GM18909 (cell line): ENCODE results near the gene HTRA1.

Source experiments
- ATAC-seq: cut with Tn5 transposase; IDR thresholded peaks from one replicate; pipeline ENCODE4 v1.9.1; 2021; ENCODE audit warnings: mild to moderate bottlenecking; ENCODE audit not compliant: unreplicated experiment, poor library complexity

Gene HTRA1

DNA sequence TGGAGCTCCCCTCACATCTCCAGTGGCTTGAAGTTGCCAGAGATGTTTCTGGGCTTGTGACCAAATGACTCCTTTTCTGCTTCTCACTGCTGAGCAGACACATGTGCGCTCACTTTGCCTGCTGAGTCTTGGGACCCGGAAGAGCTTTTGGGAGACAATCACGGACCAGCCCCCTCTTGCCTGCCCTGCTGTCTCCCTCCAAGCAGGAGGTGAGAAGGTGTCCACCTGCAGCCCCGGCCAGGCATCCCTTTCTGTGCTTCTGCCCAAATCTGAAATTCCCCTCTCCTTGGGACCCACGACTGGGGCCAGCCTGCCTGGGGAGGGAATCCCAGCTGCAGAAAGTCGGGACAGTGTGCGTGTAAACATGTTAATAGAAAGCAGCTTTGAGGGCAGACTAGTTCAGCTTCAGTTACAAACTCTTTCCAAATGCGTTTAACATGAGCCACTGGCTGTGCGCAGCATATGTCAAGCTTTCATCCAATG lies 31.7 kb downstream of the HTRA1 start:
- no peak for ATAC-seq

DNA sequence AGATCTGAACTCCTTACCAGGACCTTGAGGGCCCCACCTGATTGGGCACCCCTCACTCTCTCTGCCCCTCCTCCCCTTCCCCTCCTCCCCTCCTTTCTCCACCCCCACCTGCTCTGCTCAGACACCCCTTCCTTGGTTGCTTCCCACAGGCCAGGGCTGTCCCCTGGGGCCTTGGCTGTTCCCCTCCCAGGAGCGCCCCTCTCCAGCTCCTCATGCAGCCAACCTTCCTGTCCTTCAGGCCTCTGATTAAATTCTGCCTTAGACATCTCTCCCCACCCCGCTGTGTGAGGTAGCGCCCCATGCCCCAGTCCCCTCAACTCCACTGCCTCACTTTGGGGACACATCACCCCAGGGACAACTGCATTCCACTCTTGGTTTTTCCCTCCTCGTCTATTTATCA lies 32.4 kb downstream of the HTRA1 start:
- no peak for ATAC-seq

DNA sequence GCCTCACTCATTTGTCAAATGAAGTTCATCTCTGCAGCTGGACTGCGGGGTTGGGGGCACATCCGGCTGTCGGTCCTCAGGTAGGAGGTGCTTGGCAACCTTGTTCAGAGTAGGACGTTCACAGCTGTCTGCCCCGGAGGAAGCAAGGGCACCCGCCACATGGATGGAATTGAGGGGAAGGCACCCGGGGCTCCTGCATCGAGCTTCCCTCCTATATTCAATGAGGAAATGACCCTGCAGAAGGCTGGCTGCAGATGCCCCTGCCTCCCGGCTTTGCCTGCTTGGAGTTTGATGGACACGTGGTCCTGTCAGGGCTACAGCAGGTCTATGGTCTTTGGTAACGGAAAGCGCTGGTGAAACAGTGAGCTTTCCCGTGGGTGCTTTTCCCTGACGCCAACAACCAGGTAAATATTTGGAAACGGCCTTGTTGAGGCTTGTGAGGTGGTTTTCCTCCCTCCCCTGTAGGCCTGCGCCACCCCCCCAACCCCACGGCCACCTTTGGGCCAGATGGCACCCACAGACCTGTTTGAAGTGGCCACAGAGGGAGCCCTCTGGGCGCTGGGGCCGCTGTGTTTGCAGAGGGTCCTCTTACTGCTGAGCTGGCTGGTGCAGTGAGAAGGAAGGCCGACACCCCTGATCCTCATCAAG lies 32.9 kb downstream of the HTRA1 start:
- no peak for ATAC-seq

DNA sequence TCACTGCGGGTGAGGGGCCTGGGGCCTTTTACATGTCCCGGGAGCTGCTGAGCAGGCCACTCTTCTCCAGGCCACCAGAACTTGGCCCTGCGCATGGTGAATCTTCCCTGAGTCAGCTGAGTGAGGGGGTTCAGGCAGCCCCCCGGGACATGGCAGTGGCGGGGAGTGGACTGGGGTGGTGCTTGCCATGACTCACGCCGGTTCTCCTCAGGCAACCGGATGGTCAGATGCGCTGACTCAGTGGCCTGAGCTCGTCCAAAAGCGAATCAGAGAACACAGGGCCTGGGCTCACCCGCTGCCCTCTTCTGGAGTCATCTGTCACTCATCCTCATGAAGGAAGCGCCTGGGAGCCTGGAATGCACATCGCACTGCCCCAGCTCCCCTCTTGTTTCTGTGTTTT lies 33.5 kb downstream of the HTRA1 start:
- no peak for ATAC-seq

DNA sequence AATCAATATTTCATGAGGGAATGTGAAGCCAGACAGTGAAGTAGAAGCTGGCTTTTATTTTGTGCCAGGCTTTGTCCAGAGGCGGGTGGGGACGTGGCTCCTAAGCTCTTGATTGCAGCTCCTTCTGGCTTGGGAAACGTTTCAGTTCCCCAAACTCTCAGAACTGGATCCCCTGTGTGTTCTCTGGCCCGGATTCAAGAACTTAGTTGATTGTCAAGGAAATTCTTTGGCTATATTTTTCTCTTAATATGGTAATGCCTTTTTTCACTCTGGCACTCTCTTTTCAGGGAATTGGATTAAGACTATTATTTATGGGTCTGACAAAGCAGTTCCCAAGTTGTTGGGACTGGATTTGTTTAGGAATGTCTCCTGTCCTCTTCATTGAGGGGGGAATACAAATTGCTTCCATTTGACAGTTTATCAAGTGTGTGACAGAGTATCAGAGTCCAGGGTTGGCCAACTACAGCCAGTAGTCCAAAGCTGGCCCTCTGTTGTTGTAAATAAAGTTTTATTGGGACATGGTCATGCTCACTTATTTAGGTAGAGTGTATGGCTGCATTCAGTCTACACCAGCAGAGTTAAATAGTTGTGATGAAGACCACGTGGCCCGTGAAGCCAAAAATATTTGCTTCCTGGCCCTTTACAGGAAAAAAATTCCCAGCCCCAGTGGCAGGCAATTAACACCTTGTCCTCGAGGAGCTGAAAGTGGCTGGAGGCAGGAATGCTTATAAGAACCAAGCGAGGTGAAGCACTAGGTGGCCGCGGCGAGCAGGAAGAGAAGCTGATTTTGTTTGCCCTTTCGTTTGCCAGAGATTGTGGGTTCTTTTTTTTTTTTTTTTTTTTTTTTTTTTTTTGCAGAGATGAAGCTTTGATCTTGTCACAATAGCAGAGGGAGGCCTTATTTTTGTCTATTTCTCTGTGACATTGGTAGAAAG lies 34.3 kb downstream of the HTRA1 start:
- ATAC-seq = no peak

DNA sequence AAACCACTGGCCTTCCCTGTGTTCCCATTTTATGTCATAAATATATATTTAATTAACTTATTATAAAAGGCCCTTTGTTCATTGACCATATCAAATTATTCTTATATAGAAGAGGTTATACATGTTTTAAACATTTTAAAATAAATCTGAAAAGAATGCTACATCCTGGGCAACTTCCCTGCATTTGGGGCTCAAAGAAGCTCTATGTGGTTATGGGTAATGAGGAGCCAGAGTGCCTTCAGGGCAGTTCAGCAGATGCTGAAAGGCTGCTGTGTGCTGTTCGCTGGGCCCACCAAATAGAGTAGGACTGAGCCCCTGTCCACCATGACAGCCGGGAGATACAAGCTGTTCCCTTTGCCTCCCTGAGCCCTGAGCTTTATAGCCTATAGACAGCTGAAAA lies 35.9 kb downstream of the HTRA1 start:
- no peak for ATAC-seq

DNA sequence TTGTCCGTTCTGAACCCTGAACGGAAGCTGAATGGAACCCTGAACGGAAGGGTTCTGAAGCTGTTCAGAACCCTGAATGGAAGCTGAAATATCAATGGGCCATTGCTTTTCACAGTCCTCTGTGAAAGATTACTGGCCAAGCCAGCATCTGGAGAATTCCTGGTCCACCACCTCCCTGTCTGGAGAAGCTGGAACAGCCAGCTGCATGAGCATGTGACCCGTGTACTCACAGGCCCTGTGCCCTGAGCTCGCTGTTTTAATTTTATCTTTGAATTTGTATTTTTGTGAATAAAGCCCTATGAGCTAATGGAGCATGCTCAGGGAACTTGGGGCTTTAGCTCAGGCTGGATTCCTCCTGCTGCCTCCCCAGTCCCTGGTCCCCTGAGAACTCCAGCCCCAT lies 37.2 kb downstream of the HTRA1 start:
- no peak for ATAC-seq

DNA sequence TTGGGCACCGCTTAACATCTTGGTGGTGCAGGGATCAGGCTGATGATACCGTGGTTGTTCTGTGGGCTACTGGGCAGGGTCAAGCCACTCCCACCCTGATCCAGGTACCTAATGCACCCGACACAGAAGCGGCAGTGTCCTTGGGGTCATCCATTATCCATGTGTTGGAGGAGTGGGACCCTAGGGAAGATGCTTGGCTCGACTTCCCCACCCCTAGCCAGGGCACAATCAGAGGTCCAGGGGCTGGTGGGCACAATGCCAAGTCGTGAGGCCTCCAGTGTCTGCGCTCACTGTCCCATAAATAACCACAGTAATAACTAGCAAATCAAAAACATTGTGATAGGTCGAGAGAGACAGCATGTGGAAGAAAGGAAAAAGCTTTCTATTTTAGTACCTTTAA lies 37.7 kb downstream of the HTRA1 start:
- ATAC-seq = no peak

DNA sequence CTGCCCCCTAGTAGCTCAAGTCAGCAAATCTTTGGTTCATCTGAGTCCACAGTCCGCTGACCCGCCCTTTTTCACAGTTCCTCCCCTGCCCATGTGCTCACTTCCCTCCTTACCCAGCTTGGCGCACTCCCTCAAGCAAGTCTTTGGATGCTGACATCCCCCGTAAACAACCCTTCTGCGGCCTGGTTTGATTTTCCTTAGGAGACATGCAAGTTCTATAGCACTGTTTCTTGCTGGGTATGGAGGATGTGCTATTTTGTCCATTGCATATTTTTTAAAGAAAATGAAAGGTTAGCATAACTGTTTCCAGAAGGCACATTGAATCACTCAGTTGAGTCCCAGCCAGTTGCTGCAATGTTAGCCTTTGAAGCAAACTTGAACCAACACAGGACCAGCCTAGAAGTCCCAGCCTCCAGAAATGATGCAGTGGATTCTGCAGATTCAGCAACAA lies 38.2 kb downstream of the HTRA1 start:
- no peak for ATAC-seq

DNA sequence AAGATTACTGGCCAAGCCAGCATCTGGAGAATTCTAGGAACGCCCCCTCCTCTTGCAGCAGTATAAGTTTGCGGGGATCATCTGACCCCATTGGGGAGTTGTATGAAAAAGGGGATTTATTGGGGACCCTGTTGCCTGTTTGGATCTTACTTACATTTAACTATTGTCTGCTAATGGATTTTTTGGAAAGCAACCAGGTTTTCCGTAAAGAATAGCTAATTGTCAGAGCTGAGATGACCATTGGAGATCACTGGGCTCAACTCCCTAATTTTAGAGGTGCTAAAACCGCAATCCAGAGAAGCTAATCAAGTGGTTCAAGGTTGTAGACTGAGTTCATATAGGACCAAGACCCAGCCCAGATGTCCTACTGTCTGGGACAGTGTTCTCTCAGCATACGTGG lies 38.8 kb downstream of the HTRA1 start:
- ATAC-seq = no peak

DNA sequence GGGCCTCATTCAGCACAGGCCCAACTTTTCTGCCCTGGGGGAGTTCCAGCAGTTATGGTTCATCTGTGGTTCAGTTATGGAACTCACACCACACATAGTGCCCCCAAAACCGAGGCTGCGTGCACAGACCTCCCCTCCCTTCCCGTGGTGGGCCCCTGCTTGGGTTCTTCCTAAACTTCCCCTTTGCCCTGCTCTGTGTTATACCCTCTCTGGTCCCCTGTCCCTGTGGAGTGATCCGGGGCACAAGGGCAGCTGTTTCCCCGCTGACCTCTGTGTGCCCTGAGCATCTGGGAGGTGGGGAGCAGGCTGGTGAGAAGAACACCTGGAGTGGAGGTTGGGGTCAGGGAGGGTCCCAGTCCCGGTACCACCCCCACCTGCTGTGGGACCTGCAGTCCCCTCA lies 39.4 kb downstream of the HTRA1 start:
- ATAC-seq = no peak

DNA sequence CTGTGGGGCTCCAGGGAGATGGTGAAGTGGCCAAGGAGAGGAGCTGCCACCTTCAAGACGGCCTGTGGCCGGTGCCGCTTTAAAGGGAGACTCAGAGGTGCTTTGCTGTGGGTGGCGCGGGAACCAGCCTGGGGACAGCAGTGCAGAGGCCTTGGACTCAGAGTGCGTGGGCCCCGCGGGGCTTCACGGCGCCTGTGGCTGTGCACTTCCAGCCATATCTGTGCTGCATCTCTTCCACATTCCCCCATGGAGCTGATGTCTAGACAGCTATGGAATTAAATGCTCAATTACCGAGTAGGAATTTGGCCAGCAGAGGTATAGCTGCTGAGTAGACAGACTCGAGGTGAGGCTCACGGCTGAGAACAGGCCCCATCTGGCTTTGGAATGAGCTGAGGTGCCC lies 41.7 kb downstream of the HTRA1 start:
- ATAC-seq = no peak

DNA sequence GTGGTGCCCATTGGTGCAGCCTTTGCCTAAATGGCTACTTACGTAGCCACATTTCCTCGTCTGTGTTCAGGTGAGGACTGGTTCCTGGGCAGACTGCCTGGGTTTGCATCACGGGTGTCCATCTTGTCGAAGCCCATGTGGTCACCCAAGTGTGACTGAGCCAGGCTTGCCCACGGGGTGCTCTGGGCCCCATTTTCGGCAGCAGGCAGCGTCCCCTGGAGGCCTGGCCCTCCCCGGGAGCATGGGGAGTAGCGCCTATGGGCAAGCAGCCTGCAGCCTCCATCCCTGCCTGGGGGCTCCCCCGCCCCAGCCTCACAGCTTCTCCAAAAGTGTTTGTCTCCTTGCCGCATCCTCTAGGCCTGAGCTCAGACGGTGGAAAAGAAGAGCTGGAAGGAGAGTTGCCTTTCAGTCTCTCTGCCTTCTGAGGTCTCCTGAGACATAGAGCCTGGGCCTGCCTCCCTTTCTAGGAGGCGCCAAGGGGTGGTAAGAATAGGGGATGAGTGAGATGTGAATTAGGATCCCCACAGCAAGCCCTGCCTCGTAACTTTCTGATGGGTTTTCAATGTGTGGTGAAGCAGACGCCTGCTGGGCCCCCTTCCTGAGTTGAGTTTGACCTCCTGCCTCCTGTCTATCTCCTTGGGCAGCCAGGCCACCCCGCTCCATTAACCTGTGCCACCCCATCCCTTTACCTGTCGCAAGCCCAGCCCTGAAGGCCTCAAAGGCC lies 42.7 kb downstream of the HTRA1 start:
- ATAC-seq = no peak

DNA sequence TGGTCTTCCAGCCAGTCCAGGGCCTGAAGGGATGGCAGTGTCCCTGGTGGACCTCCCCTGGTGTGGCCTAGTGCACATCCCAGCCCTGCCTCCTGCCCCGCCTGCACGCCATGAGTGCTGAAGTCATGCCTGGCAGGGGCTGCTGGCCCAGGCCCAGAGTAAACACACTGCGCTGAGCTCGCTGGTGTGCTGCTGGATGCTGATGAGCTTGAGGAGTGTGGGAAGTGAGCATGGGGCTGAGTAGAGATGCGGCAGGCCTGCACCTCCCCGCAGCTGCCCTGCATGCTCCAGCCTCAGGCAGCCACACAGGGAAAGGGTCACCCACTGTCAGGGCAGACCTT lies 43.2 kb downstream of the HTRA1 start:
- no peak for ATAC-seq

DNA sequence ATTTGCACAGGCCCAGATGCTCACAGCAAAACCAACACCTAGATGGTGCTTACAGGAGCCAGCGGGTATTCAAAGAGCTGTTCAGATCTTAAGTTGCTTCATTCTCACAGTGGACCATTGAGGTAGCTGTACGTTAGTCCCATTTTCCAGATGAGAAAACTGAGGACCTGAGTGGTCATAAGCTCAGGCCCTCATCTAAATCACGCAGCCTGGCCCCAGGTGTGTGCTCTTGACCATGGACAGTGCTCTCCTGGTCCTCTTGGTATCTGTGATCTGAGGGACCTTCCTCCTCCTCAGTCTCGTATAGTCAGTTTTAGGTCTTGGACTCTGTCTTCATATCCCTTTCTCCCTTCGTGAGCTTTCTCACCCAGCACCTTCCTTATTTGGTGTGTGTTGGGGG lies 43.7 kb downstream of the HTRA1 start:
- no peak for ATAC-seq

DNA sequence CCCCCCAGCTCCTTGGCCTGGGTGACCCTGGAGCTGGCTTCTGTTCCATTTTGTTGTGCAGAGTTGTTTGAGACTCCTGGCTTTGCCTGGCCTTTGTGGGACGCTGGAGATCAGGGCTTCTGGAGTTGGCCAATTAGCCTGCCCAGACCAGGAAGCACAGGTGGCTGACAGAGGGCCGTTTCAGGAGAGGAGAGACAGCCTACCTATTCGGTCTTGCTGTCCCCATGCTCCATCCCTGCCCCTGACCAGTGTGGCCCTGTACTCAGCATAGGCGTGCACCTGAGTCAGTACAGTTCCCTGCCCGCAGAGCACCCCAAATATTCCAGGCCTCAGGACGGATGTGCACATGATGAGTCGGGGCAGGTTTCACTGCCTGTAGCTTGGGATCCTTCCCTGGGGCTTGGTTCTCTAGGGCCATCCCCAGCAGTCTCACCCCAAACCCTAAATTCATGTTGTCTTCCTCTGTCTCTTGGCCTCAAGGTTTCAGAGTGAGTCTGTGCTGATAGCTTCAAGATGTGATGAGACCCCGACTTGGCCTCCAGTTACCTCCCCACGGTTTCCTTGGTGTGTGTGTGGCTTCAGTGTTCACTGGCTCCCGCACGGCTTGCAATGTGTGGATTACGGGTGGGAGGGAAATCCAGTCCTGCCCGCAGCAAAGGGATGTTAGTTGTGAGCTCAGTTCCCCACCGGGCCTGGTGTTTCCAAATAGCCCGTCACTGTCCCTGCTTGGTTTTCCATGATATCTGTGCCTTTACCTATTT lies 44.7 kb downstream of the HTRA1 start:
- ATAC-seq = no peak

DNA sequence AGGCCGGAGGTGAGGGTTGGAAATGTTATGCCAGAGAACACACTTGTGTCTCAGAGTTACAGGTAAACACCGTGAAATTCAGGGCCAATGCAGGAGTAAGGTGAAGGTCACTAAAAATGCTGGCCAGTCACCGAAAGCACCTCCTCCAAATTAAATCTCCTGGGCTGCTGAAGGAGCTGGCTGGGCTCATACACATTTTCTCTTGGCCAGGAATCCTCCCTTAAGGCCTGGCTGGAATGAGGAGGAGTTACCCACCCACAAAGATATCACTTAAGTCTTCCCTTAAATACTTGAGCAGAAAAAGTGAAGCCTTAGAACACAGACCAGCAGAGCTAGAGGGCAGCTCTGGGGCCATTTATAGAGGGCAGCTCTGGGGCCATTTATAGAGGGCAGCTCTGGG lies 46.3 kb downstream of the HTRA1 start:
- no peak for ATAC-seq

DNA sequence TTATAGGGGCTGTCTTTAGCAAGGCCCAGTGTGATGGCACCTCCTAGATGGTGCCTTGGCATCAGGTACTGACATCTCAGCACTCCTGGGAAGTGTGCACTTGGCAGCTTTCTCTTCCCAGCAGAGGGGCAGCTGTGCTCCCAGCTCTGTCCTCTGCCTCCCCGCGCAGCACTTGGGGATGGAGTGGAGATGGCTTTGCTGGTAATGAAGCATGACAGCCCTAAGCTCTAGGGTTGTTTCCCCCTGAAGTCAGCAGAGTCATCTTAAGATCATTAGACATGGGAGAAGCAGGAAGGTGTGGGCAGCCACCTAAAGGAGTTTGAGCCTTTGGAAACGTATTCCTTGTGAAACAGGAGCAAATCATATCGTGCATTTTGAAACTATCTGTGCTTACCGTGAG lies 46.7 kb downstream of the HTRA1 start:
- ATAC-seq = no peak

DNA sequence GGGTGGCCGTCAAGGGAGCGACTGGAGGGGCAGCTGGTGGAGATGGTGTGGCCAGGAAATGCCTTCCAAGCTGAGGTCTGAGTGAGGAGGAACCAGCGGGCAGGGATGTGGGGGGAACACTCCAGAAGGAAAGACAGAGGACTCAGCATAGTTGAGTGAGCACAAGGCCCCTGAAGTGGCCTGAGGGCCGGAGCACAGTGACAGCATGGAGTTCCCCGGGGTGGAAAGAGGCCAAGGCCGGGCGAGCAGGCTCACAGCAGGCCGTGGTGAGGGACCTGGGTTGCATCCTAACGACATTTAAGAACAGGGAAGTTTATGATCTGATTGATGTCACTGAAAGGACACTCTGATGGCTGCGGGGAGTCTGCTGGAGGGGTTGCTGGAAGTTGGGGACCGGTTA lies 48.0 kb downstream of the HTRA1 start:
- ATAC-seq = no peak

DNA sequence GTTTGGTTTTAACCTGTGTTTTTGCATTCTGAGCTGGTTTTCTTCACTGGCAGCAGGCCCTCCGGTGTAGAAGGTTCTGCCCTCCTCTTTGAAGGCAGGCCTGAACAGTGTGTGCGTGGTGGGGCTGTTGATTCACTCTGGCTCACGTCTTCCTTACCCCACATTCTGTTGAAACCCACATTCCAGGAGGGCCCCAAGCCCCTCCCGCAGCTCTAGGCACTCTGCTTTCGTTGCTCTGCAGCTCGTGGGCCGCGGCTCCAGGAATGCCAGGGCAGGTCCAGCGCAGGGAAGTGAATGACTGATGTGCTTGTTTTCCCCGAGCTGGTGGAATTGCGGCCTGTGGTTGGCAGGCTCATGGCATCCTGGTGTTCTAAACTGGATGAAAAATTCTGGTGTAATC lies 49.0 kb downstream of the HTRA1 start:
- ATAC-seq = no peak
